Renal cortical epithelial cell (primary cell): ENCODE results near the gene POLH. TPM values are rescaled to one million over a fixed set of nuclear protein-coding genes. Genes with fewer than 3 reads are reported as not detected.
A peak's percentile ranks its signal among the peaks of the same experiment; 100 is the strongest.
"Not testable (repeated sequence)": the region's sequence is repeated elsewhere in the genome, so short reads cannot be mapped to it uniquely, and the experiment has no call there.

ENCODE experiments used
- DNase-seq: peaks from one replicate; pipeline ENCODE4 v3.0.0-alpha.2; 2011; ENCODE audit warnings: low read depth
- total RNA-seq: library from RNA; depleted of rRNA; stranded (reverse); fragments of >200 nt; gene quantifications from 2 replicates; pipeline ENCODE4 v1.2.3, GENCODE V29; 2014

Gene POLH
- 33.0 and 47.8 TPM in 2 replicates for total RNA-seq

GRCh38 chr6:43575772-43576551, at the start of gene POLH, which contains the start of gene XPO5:
Gene POLH (plus strand): TSS chr6:43576185. CDS start chr6:43582320, 6,135 bp downstream.
Gene XPO5 (minus strand): TSS chr6:43576038. CDS start chr6:43575864, 174 bp downstream.
- peak; percentile 78 for DNase-seq

GRCh38 chr6:43532201-43532600, 43.8 kb upstream of the POLH start:
- no peak for DNase-seq

GRCh38 chr6:43538986-43539385, 37.0 kb upstream of the POLH start:
- not testable (repeated sequence) for DNase-seq

GRCh38 chr6:43539409-43539808, 36.6 kb upstream of the POLH start:
- not testable (repeated sequence) for DNase-seq

- no peak for DNase-seq
Measured at GRCh38 chr6:43540507-43540906, 35.5 kb upstream of the POLH start.

- no peak for DNase-seq
Measured at GRCh38 chr6:43541774-43542471, 34.1 kb upstream of the POLH start.

GRCh38 chr6:43544461-43544860, 31.5 kb upstream of the POLH start:
- DNase-seq, result no peak

- DNase-seq, result no peak
Measured at GRCh38 chr6:43547222-43547621, 28.8 kb upstream of the POLH start.

GRCh38 chr6:43557620-43558019, 18.4 kb upstream of the POLH start:
- not testable (repeated sequence) for DNase-seq

GRCh38 chr6:43559328-43559727, 16.7 kb upstream of the POLH start:
- DNase-seq, result no peak

GRCh38 chr6:43570876-43571441, 5.0 kb upstream of the POLH start:
- DNase-seq, result peak; percentile 93

- DNase-seq, result no peak
Measured at GRCh38 chr6:43572015-43572414, 4.0 kb upstream of the POLH start.

- peak; percentile 18 for DNase-seq
Measured at GRCh38 chr6:43575105-43575771, 747 bp upstream of the POLH start.

GRCh38 chr6:43578748-43579147, 2.8 kb downstream of the POLH start:
- DNase-seq, result peak; percentile 6

- DNase-seq, result peak; percentile 76
Measured at GRCh38 chr6:43579171-43579570, 3.2 kb downstream of the POLH start.

- DNase-seq, result no peak
Measured at GRCh38 chr6:43582911-43583310, 6.9 kb downstream of the POLH start.

- no peak for DNase-seq
Measured at GRCh38 chr6:43584892-43585570, 9.0 kb downstream of the POLH start.

- DNase-seq, result no peak
Measured at GRCh38 chr6:43588194-43588593, 12.2 kb downstream of the POLH start.

- not testable (repeated sequence) for DNase-seq
Measured at GRCh38 chr6:43589564-43589963, 13.6 kb downstream of the POLH start.

GRCh38 chr6:43593938-43594337, 18.0 kb downstream of the POLH start:
- DNase-seq, result no peak

GRCh38 chr6:43600595-43600994, 24.6 kb downstream of the POLH start:
- DNase-seq, result no peak

- DNase-seq, result no peak
Measured at GRCh38 chr6:43604174-43604573, 28.2 kb downstream of the POLH start.
